ENCODE data around the gene PCSK2. TPM values are rescaled to one million over a fixed set of nuclear protein-coding genes. Genes with fewer than 3 reads are reported as not detected.
A peak's percentile ranks its signal among the peaks of the same experiment; 100 is the strongest.

The PCSK2 gene
- total and polyA plus RNA-seq, 5 experiments from 2014 or later, result not detected

DNA sequence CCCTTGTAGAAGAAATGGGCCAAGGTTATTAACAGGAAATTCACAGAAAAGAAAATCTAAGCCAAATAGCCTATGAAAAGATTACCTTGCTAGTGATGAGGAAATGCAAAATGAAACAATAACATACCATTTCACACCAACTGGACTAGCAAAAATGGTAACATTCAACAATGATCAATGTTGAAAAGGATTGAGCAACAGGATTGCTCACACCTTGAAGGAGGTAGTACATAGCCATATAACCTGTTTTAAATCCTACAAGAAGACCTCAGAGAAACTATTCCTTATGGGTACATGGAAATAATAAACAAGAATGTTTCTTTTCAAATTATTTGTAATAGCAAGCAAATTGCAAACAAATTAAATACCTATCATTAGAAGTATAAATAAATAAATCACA is 196.9 kb downstream of the PCSK2 start:
- H3K9me3 Mint-ChIP-seq, result peaks cover 0 to 2% (median 0%) of the 10 kb centered on the region in 9 donors
- peaks cover 0 to 18% (median 8%) of the 10 kb centered on the region in 5 donors for H3K27me3 Mint-ChIP-seq
- no peaks in the 10 kb centered on the region for H3K4me1 Mint-ChIP-seq
- no peak overlapping the region for H3K27ac Mint-ChIP-seq
- no peak for ATAC-seq
- no peak overlapping the region for H3K4me3 Mint-ChIP-seq
- no peaks in the 10 kb centered on the region for H3K36me3 Mint-ChIP-seq
- POLR2A ChIA-PET, result no interaction called here
- no peak for DNase-seq

DNA sequence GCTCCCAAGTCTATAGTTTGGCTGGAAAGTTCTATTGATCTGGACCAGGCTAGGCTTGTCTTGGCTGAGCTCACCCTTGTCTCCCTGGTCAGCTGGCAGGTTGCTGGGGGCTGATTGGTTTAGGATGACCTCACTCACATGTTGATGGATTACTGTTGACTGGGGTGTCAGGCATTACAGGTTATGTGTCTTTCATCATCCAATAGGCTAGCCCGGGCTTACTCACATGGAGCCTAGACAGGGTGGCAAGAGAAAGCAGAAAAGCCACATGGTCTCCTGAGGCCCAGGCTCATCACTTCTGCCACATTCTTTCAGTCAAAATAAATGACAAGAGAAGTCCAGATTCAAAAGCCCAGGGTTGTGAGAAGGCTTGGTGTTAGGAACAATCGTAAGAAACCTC is 200.8 kb downstream of the PCSK2 start:
- Mint-ChIP-seq H3K27ac (no peak overlapping the region), H3K4me1 (peaks cover 0 to 2% (median 0%) of the 10 kb centered on the region in 4 donors), H3K9me3 (peaks cover 0 to 2% (median 0%) of the 10 kb centered on the region in 9 donors), H3K36me3 (no peaks in the 10 kb centered on the region), H3K27me3 (peaks cover 8 to 26% (median 14%) of the 10 kb centered on the region in 5 donors), H3K4me3 (no peak overlapping the region)
- DNase-seq, result no peak
- no peak for ATAC-seq
- POLR2A ChIA-PET, result no interaction called here

DNA sequence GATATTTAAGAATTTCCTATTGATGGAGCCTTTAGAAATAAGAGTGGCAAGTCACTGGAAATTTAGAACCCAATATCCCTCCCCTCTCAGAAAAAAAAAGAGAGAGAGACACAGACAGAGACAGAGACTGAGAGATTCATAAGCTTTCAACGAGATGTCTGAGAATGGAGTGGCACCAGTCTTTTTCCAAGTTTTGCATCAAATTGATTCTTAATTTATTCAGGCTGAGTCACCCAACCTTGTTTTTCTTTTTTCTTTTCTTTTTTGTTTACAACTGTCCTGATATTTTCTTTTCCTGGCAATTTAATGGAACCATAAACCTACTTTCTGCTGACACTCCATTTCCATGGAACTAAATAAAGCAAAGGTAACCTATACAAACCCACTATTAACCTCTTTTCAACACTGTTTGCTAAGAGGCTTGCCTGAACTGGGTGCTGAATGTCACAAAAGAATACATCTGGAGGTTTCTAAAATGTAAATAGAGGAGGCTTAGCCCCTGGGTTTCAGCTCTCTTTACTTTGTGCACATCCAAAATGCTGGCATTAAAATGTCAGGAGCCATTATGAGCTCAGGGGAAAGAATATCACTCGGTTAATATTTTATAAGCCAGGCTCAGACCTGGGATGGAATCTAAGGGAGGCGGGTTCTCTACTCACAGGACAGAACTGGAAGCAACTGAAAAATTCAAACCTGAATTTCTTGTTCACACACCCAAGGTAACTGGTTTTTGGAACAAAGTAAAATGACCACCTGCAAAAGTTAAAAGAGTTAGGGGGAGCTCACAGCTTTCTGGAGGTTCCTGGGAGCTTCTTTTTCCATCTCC is 203.5 kb downstream of the PCSK2 start:
- H3K9me3 Mint-ChIP-seq, result no peaks in the 10 kb centered on the region
- ATAC-seq (no peak), DNase-seq (no peak)
- POLR2A ChIA-PET, result no interaction called here
- H3K27ac Mint-ChIP-seq, result no peak overlapping the region
- H3K27me3 Mint-ChIP-seq, result peaks cover 12 to 47% (median 22%) of the 10 kb centered on the region in 5 donors
- H3K4me1 Mint-ChIP-seq, result peaks cover 0 to 2% (median 0%) of the 10 kb centered on the region in 4 donors
- no peaks in the 10 kb centered on the region for H3K36me3 Mint-ChIP-seq
- H3K4me3 Mint-ChIP-seq, result no peak overlapping the region

DNA sequence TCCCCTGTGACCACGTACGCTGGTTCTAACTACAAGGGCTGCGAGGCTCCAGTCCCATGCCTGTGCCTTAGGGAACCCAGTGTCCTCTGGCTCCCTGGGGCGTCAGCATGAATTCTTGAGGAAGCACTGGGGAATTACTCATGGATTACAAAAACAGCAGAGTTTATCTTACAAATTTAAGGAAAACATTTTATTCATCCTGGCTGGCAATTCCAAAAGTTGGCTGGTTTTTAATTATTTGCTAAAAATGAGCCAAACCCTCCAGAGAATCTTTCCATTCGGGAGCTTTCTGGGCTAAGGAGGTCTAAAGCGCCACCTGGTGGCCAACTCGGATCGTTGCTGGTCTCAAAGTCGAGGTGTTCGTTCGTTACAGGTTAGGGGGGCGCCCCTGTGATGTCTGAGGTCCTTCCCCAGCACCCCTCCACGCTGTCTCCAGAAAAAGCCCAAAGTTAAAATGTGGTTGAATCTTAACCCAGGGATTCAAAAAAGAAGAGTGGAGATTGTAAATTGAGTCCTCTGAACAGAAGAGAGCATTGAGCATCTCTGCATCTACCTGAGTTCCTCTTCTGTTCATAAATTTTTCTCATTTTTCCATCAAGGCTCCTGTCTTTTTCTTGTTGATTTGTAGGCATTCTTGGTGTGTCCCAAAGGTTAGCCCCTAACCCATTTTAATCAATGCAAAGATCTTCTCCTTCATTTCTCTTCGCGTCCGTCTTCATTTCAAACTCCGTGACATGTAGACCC is 205.0 kb downstream of the PCSK2 start:
- Mint-ChIP-seq H3K4me3 (no peak overlapping the region), H3K9me3 (no peaks in the 10 kb centered on the region), H3K36me3 (no peaks in the 10 kb centered on the region), H3K27ac (peak overlapping the region in 1 of 10 donors; percentile 23), H3K27me3 (peaks cover 12 to 57% (median 28%) of the 10 kb centered on the region in 5 donors), H3K4me1 (peaks cover 0 to 2% (median 0%) of the 10 kb centered on the region in 4 donors)
- POLR2A ChIA-PET, result no interaction called here
- DNase-seq, result peak; percentile 5 to 69 (median 30)
- ATAC-seq, result no peak

DNA sequence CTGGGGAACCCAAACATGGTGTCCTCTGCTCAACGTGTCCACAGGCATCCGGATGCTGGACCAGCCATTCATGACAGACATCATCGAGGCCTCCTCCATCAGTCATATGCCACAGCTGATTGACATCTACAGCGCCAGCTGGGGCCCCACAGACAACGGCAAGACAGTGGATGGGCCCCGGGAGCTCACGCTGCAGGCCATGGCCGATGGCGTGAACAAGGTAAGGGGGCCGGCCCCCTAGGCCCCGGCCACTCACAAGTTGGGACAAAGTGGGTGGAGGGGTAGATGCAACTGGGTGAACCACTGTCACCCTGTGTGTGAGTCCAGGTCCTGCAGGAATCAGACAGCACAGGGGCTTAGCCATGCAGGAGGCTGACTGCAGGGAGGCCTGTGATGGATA is 209.8 kb downstream of the PCSK2 start:
- H3K9me3 Mint-ChIP-seq, result peaks cover 0 to 7% (median 0%) of the 10 kb centered on the region in 9 donors
- POLR2A ChIA-PET, result no interaction called here
- H3K27me3 Mint-ChIP-seq, result peaks cover 10 to 43% (median 24%) of the 10 kb centered on the region in 5 donors
- DNase-seq (no peak), ATAC-seq (no peak)
- H3K4me3 Mint-ChIP-seq, result no peak overlapping the region
- peaks cover 0 to 2% (median 0%) of the 10 kb centered on the region in 4 donors for H3K4me1 Mint-ChIP-seq
- H3K36me3 Mint-ChIP-seq, result no peaks in the 10 kb centered on the region
- H3K27ac Mint-ChIP-seq, result no peak overlapping the region

DNA sequence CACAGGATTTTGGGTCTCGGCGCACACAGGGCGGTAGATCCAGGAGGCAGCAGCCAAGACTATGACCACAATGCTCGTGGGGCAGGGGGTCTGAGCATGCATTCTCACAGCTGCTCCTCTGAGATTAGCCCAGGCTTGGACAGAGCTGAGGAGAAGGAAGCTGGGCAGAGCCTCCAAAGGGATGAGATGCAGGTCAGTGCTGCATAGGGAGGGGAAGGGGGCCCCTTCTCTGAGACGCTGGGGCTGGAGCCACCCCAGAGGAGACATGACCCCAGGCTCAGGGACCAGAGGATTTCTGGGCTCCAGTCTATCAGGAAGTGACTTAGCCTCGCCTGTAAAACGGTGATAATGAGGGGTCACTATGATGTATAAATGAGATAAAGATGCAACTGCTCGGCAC is 210.4 kb downstream of the PCSK2 start:
- DNase-seq, result no peak
- Mint-ChIP-seq H3K9me3 (peaks cover 0 to 11% (median 3%) of the 10 kb centered on the region in 9 donors), H3K4me3 (no peak overlapping the region), H3K4me1 (no peaks in the 10 kb centered on the region), H3K27me3 (peaks cover 5 to 37% (median 20%) of the 10 kb centered on the region in 5 donors), H3K36me3 (peaks cover 0 to 2% (median 0%) of the 10 kb centered on the region in 3 donors), H3K27ac (no peak overlapping the region)
- POLR2A ChIA-PET, result no interaction called here
- ATAC-seq, result no peak

DNA sequence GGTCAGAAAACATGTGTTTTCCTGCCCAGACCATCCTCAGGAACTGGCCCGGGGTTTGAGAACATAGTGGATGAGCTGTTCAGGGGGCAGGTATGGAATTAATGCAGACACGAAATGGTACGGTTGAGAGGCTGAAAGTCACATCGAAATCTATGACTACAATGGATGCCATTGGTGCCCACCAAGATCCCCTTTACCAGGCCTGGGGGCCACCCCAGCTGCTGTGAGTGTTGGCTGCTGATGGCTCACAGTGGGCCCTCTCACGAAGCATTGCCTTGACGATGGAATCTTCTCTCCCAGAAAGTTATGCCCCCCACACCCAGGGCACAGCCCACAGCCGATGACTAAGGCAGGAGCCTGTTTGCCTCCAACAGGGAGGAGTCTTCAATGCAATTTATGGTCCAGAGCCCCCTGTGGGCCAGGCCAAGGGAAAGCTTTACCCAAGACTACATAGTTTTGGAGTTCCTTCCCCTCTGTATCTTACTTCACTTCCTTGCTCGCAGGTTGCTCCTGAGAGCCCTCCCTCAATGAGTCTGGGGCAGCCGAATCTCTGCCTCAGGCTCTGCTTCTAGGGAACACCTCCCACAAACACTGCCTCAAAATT is 211.7 kb downstream of the PCSK2 start:
- Mint-ChIP-seq H3K9me3 (peaks cover 0 to 16% (median 3%) of the 10 kb centered on the region in 9 donors), H3K4me1 (no peaks in the 10 kb centered on the region), H3K27me3 (peaks cover 9 to 34% (median 25%) of the 10 kb centered on the region in 5 donors), H3K4me3 (no peak overlapping the region), H3K27ac (no peak overlapping the region), H3K36me3 (peaks cover 0 to 4% (median 2%) of the 10 kb centered on the region in 3 donors)
- ATAC-seq (no peak), DNase-seq (no peak)
- POLR2A ChIA-PET, result no interaction called here

DNA sequence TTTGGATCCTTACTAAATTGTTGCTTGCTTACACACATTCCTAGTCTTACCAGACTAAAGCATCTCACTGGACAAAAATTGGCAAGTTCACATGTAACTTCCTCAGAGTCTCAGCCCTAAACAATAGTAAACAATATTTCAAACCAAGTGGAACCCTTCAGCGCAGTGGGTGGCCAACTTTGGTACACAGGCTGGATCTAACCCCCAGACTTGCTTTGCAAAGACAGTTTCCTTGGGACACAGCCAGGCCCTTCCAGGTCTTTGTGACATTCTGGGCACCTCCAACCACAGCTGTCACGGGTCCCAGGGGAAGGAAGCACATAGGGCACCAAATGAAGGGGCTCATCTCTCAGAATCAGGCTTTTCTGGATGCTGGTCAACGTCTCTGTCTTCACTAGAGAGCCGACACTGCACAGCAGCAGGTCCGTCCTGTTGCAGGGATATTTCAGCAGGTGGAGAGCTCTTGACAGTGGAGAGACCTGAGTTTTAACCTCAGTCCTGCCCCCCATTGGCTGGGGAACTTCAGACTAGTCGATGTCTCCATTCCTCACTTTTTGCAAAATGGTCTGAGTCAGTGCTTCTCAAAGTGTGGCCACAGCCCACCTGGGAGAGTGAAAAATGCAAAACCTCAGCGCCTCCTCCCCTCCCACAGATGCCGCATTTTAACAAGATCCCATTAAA is 212.9 kb downstream of the PCSK2 start:
- H3K27me3 Mint-ChIP-seq, result peaks cover 5 to 31% (median 25%) of the 10 kb centered on the region in 5 donors
- no peak overlapping the region for H3K27ac Mint-ChIP-seq
- no peak for ATAC-seq
- peaks cover 0 to 16% (median 3%) of the 10 kb centered on the region in 9 donors for H3K9me3 Mint-ChIP-seq
- DNase-seq, result no peak
- peaks cover 0 to 4% (median 2%) of the 10 kb centered on the region in 3 donors for H3K36me3 Mint-ChIP-seq
- no peaks in the 10 kb centered on the region for H3K4me1 Mint-ChIP-seq
- POLR2A ChIA-PET, result no interaction called here
- H3K4me3 Mint-ChIP-seq, result no peak overlapping the region

DNA sequence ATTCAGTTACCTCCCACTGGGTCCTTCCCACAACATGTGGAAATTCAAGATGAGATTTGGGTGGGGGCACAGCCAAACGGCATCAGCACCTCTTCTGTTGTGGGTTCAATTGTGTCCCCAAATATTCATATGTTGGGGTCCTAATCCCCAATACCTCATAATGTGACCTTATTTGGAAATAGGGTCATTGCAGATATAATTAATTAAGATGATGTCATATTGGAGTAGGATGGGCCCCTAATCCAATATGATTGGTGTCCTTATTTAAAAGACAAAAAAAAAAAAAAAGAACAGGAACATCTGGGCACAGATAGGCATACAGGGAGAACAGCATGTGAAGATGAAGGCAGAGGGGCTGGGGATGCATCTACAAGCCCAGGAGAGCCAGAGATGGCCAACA is 214.9 kb downstream of the PCSK2 start:
- Mint-ChIP-seq H3K36me3 (peaks cover 0 to 4% (median 2%) of the 10 kb centered on the region in 3 donors), H3K27ac (no peak overlapping the region), H3K4me1 (no peaks in the 10 kb centered on the region), H3K27me3 (peaks cover 3 to 31% (median 18%) of the 10 kb centered on the region in 5 donors), H3K9me3 (peaks cover 0 to 16% (median 3%) of the 10 kb centered on the region in 9 donors), H3K4me3 (no peak overlapping the region)
- ATAC-seq, result no peak
- no peak for DNase-seq
- POLR2A ChIA-PET, result no interaction called here

DNA sequence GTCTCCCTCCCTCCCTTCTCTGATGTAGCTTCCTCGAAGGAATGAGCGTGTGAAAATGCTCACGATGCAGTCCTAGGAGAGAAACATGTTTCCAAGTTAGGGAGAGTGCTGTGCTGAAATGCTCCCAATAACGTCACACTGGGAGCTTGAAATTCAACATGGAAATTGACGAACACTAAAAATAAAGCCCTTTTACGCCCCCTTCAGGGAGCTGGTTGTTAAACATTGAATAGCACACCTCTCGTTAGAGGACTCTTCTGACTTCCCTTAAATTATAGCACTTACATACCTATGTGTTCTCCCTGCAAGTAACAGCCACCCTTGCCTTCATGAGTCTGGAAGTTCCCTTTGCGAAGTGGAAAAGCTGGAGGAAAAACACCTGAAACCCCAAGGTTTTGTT is 215.7 kb downstream of the PCSK2 start:
- Mint-ChIP-seq H3K36me3 (peaks cover 0 to 4% (median 2%) of the 10 kb centered on the region in 3 donors), H3K9me3 (peaks cover 0 to 16% (median 3%) of the 10 kb centered on the region in 9 donors), H3K27me3 (peaks cover 3 to 31% (median 18%) of the 10 kb centered on the region in 5 donors), H3K27ac (peak overlapping the region in 1 of 10 donors; percentile 36), H3K4me1 (no peaks in the 10 kb centered on the region), H3K4me3 (no peak overlapping the region)
- DNase-seq (no peak), ATAC-seq (no peak)
- POLR2A ChIA-PET, result no interaction called here

DNA sequence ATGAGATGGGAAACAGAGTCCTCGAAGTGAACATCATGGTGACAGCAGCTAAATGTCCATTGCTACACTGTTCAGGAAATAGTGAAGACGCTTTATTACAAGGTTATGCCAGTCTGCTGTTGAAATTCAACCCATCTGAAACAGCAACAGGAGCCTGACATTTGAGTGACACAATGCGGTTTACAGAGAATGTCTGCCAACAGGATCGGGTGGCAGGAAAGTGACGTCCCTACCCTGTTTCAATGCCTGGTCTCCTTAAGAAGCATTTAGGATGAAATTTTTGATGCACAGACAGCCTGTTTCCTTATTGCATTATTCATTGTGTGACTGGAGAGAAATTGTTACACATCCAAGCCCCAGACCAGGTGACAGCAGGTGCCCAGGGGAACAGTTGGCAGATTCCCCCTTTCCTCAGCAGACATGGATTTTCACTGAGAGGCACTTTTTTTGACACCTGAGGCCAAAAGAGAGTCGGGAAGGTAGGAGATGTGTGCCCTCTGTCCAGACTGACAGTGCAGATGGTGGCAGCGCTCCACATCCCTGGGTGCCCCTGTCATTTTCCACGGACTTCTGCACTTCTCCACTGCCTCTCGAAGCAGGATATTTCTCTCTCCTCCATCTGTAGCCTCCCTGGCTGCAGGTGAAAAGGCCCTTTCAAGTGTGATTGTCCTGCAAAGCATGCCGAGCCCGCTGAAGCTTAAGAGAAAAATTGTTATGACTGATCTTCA is 216.5 kb downstream of the PCSK2 start:
- POLR2A ChIA-PET, result no interaction called here
- DNase-seq (no peak), ATAC-seq (no peak)
- Mint-ChIP-seq H3K4me1 (no peaks in the 10 kb centered on the region), H3K36me3 (peaks cover 0 to 4% (median 2%) of the 10 kb centered on the region in 3 donors), H3K4me3 (no peak overlapping the region), H3K27ac (no peak overlapping the region), H3K27me3 (peaks cover 3 to 31% (median 18%) of the 10 kb centered on the region in 5 donors), H3K9me3 (peaks cover 0 to 16% (median 3%) of the 10 kb centered on the region in 9 donors)

DNA sequence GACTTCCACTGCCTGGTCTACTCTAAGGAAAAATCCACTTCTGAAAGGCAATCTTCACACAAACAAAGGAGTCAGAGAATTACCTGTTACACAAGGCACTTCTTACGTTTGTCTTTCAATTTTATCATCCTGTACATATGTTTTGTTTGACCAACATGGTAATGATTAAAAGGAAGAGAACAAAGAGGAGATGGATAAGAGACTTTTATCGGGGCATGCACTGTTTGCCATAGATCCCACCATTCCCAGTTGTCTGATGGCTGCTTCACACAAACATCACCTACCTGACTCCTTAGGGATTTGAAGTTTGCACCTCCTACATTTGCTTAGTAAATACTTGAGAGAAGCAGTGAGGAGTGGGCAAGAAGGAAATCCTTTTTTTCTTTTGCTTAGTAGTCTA is 217.3 kb downstream of the PCSK2 start:
- POLR2A ChIA-PET, result no interaction called here
- no peak overlapping the region for H3K4me3 Mint-ChIP-seq
- peaks cover 3 to 31% (median 18%) of the 10 kb centered on the region in 5 donors for H3K27me3 Mint-ChIP-seq
- peaks cover 0 to 16% (median 3%) of the 10 kb centered on the region in 9 donors for H3K9me3 Mint-ChIP-seq
- peak overlapping the region in 1 of 10 donors; percentile 3 for H3K27ac Mint-ChIP-seq
- no peaks in the 10 kb centered on the region for H3K4me1 Mint-ChIP-seq
- ATAC-seq (no peak), DNase-seq (no peak)
- peaks cover 0 to 4% (median 2%) of the 10 kb centered on the region in 3 donors for H3K36me3 Mint-ChIP-seq

Measured in naive thymus-derived CD8-positive, alpha-beta T cell (primary cell).